IPS-20b (cell line): Measurements from ENCODE around the gene CRYBB1.

ENCODE experiments used
- H3K27ac ChIP-seq: one replicate; pipeline ENCODE4 v1.5.1; 2013; ENCODE audit warnings: low read length
- H3K27me3 ChIP-seq: 2 replicates; pipeline ENCODE4 v1.6.1; 2013; ENCODE audit warnings: mild to moderate bottlenecking, low read length, inconsistent platforms; ENCODE audit not compliant: insufficient read depth
- H3K36me3 ChIP-seq: 2 replicates; pipeline ENCODE4 v1.6.1; 2013; ENCODE audit warnings: low read depth, mild to moderate bottlenecking, inconsistent platforms, low read length, moderate library complexity; ENCODE audit not compliant: insufficient read depth
- H3K4me1 ChIP-seq: 2 replicates; pipeline ENCODE4 v1.6.1; 2013; ENCODE audit warnings: mild to moderate bottlenecking, control low read depth, inconsistent platforms, low read length, moderate library complexity; ENCODE audit not compliant: insufficient read depth
- H3K4me3 ChIP-seq: 2 replicates; pipeline ENCODE4 v1.5.1; 2013; ENCODE audit warnings: mild to moderate bottlenecking, low read length, inconsistent platforms
- H3K9ac ChIP-seq: 2 replicates; pipeline ENCODE4 v1.6.1; 2013; ENCODE audit warnings: low read depth, mild to moderate bottlenecking, inconsistent platforms, low read length, moderate library complexity
- H3K9me3 ChIP-seq: 2 replicates; pipeline ENCODE4 v1.6.1; 2013; ENCODE audit warnings: mild to moderate bottlenecking, low read depth, low read length, inconsistent platforms; ENCODE audit not compliant: insufficient read depth

CRYBB1 gene

DNA sequence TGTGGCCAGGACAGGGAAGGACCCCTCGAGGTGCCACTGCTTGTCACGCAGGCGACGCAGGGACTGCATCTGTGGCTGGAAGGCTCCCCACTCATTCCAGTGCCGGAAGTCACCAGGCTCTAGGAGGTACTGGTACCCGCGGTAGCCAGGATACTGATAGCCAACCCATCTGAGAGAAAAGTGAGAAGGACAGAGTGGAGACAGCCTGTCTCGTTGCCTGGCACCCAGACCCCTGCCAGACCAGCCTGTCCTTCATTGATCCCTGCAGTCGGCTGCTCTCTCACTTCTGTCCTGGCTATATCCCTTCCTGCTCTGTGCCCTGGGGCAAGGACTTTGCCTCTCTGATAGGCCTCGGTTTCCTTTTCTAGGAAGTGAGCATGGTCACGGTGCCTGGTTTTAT is 18.3 kb downstream of the CRYBB1 start:
- Histone ChIP-seq H3K4me1 (no peaks in the 10 kb centered on the region), H3K9ac (no peak overlapping the region), H3K27me3 (no peaks in the 10 kb centered on the region; the same call in 1 of the 2 replicates), H3K27ac (no peak overlapping the region), H3K9me3 (no peaks in the 10 kb centered on the region), H3K4me3 (no peak overlapping the region), H3K36me3 (no peaks in the 10 kb centered on the region)

DNA sequence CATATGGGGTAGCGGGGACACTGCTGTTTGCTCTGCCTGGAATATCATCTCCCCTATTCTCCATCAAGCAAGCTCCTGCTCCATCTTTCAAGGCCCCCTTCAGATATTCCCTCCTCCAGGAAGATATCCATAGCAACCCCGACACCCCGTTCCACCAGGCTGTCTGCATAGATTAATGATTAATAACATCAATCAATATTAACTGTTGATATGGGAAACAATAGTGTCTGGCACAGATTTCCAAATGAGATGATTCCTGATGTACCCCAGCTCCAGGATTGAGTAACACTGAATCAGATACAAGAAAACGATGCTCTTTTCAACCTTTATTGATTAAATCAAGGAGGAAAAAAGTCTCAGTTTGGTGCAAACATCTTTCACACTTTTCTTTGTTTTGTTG is 20.3 kb downstream of the CRYBB1 start:
- Histone ChIP-seq H3K27me3 (no peaks in the 10 kb centered on the region; the same call in 1 of the 2 replicates), H3K9ac (no peak overlapping the region), H3K4me1 (no peaks in the 10 kb centered on the region), H3K36me3 (no peaks in the 10 kb centered on the region), H3K27ac (no peak overlapping the region), H3K4me3 (no peak overlapping the region), H3K9me3 (no peaks in the 10 kb centered on the region)

DNA sequence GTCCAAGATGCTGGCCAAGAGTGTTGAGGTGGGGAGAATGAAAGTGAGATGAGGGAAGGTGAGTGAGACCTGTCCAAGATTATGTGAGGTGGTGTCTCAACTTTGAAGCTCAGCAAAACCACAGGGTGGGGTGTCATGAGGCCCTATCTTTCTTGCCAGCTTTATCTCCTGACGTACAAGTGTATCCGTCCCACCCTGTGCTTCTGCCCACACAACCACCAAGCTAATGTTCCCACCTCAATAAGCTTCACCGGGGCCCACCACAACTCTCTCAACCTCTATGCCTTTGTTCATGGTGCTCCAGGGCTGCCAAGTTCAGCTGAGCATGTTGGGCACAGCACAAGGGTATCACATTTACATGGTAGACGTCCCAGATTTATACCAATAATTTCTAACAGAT is 20.8 kb downstream of the CRYBB1 start:
- H3K9ac ChIP-seq, result no peak overlapping the region
- no peaks in the 10 kb centered on the region for H3K9me3 ChIP-seq
- H3K4me3 ChIP-seq, result no peak overlapping the region
- no peaks in the 10 kb centered on the region for H3K4me1 ChIP-seq
- H3K27me3 ChIP-seq, result no peaks in the 10 kb centered on the region; the same call in 1 of the 2 replicates
- H3K36me3 ChIP-seq, result no peaks in the 10 kb centered on the region
- H3K27ac ChIP-seq, result no peak overlapping the region

DNA sequence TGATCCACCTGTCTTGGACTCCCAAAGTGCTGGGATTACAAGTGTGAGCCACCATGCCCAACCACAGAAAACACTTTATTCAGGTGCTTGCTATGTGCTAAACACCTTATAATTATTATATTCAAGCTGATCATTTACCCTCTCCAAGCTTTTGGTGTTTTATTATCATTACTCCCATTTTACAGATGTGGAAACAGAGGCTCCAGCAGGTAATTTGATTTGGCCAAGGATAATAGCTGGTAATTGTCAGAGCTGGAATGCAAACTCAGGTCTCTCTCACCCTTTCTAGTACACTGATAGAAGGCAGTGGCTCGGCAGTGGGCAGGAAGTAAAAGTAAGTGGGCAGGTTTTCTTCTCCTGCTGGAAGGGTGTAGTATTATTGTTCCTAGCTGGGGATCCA is 24.1 kb downstream of the CRYBB1 start:
- Histone ChIP-seq H3K27me3 (no peaks in the 10 kb centered on the region; the same call in 1 of the 2 replicates), H3K36me3 (no peaks in the 10 kb centered on the region), H3K9ac (no peak overlapping the region), H3K27ac (no peak overlapping the region), H3K4me3 (no peak overlapping the region), H3K9me3 (no peaks in the 10 kb centered on the region), H3K4me1 (peaks cover under 1% of the 10 kb centered on the region; the same call in 1 of the 2 replicates)

DNA sequence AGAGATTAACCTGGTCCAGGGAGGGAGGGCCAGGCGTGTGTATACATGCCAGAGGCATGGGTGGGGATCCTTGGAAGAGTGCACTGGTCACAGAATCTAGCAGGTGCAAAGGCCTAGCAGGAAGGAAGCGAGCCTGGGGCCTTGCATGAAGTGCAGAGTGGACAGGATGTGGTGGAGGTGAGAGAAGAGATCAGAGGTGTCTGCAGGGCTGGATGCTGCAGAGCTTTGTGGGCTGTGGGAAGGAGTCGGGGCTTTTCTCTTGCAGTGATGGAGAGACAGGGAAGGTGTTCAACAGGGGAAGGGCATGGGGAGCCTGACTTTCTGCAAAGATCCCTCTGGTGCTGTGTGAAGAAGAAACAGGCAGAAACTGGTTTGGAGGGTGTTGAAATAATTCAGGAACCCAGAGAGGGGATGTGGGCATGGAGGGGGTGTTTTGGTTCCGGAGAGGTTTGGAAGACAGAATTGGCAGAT is 25.4 kb downstream of the CRYBB1 start:
- H3K27me3 ChIP-seq, result no peaks in the 10 kb centered on the region; the same call in 1 of the 2 replicates
- peaks cover 4% of the 10 kb centered on the region; the same call in 1 of the 2 replicates for H3K4me1 ChIP-seq
- no peak overlapping the region for H3K27ac ChIP-seq
- no peaks in the 10 kb centered on the region for H3K9me3 ChIP-seq
- no peak overlapping the region for H3K4me3 ChIP-seq
- H3K36me3 ChIP-seq, result peaks cover 5% of the 10 kb centered on the region
- H3K9ac ChIP-seq, result no peak overlapping the region

DNA sequence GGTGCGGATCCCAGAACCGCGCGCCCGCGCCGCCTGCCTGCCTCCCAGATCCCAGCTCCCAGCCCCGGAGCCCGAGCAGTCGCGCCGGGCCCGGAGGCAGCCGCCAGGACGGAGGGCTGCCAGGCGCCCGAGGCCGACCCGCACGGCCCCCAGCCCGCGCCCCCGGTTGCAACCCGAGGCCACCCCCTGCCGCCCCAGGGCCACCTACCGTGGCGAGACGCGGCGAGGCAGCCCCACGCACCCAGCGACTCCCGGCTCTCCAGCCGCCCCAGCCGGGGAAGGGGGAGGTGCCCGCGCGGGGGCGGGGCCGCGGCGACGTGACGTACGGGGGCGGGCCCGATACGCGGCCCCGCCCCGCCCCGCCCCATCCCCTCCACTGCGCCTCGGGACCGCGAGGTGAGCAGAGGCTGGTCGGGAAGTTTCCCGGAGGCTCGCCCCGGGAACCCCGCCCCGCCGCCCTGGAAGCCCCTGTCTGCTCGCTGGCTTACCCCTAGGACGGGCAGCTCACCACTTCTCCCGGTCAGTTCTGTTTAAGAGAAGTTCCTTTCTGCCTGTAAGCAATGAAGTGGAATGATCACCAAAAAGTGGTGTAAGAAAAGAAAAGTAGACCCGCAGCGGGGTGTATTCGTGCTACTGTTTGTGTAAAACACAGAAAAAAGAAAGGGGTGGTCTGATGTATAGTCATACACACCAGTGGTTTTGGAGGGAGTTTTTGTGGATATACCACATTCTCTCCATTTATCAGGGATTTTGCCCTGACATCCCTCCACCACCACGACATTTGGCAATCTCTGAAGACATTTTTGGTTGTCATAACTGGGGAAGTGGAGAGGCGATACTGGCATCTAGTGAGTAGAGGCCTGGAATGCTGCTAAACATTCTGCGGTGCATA is 27.7 kb downstream of the CRYBB1 start, which contains the start of gene TPST2:
TSS of gene TPST2 (minus strand) at position 288 of the 892 bp plus-strand sequence. CDS start 48,502 bp downstream, outside the sequence.
- Histone ChIP-seq H3K9ac (peak within 1 kb of the TSS; percentile 82), H3K4me3 (peak within 1 kb of the TSS; percentile 89), H3K4me1 (peaks cover 4% of the 10 kb centered on the region), H3K36me3 (peaks cover 5% of the 10 kb centered on the region), H3K27ac (no peak within 1 kb of the TSS), H3K9me3 (no peaks in the 10 kb centered on the region), H3K27me3 (no peaks in the 10 kb centered on the region)

DNA sequence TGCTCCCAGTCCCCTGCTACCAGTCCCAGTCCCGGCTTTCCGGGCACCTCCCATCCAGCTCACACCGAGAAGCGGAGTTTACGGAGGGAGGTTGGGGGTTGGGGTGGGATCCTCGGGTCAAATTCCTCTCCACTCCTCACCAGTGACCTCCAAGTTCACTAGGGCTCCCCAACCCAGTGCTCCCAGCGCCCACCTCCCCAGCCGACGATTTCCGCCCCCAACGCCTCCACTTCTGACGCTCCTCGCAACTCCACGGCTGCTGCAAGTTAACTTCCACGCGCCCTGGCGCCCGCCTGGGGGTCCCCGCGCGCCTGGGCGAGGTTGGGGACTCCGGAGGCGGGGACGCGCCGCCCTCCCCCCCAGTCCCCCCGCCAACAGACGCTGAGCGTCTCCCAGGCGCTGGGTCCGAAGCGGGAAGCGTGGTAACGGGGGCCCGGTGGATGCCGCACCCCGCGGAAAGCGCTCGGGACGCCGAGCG is 28.4 kb downstream of the CRYBB1 start:
- Histone ChIP-seq H3K36me3 (peaks cover 5% of the 10 kb centered on the region), H3K27ac (no peak overlapping the region), H3K27me3 (no peaks in the 10 kb centered on the region), H3K4me1 (peaks cover 4% of the 10 kb centered on the region), H3K9ac (peak overlapping the region; percentile 82), H3K9me3 (no peaks in the 10 kb centered on the region), H3K4me3 (peak overlapping the region; percentile 89)

DNA sequence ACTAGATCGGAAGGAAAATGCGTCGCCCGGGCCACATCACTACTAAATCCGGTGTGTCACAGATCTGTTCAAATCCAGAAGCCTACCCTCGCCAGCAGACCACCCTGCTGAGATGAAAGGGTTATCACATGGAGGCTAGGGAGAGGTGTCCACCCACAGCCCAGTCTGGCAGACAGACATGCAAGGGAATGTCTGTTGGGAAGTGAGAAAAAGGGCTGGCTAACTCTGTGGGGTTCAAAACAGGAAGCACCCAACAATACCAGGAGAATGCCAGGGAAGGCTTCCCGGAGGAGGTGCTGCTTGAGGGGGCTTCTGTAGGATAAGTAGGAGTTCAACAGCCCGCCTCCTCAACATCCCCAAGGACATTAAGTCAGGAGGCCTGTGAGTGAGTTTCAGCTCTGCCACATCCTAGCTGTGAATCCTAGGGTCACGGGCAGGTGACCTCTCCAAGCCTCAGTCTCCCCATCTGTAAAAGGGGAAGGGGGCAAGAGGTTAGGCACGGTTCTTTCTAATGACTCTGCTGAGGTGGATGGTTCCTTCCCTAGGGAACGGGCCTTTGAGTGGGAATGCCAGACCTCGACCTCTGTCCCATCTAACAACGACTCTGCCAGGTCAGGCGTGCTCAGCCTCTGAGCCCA is 29.0 kb downstream of the CRYBB1 start:
- no peak overlapping the region for H3K27ac ChIP-seq
- H3K9me3 ChIP-seq, result no peaks in the 10 kb centered on the region
- H3K9ac ChIP-seq, result peak overlapping the region; percentile 82
- H3K27me3 ChIP-seq, result no peaks in the 10 kb centered on the region
- H3K36me3 ChIP-seq, result peaks cover 9% of the 10 kb centered on the region
- H3K4me1 ChIP-seq, result peaks cover 7% of the 10 kb centered on the region
- H3K4me3 ChIP-seq, result peak overlapping the region; percentile 89

DNA sequence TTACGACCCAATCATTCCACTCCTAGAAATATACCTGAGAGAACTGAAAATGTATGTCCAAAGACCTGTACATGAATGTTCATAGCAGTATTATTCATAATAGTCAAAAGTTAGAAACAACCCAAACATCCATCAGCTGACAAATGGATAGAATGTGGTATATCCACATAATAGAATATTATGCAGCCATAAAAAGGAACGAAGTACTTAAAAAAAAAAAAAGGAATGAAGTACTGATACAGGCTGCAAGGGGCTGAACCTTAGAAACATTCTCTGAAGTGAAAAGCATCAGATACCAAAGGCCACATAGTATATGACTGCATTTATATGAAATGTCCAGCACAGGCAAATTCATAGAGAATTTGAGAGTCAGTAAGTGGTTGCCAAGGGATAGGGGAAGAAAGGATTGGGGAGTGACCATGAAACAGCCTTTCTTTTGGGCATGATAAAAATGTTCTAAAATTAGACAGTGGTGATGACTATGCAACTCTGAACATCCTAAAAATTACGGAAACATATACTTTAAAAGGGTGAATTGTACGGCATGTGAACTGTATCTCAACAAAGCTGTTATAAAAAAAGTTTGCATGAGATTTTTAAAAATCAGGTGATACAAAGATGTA is 29.7 kb downstream of the CRYBB1 start:
- no peaks in the 10 kb centered on the region for H3K27me3 ChIP-seq
- no peak overlapping the region for H3K27ac ChIP-seq
- no peak overlapping the region for H3K9ac ChIP-seq
- peaks cover 9% of the 10 kb centered on the region for H3K36me3 ChIP-seq
- peaks cover 7% of the 10 kb centered on the region for H3K4me1 ChIP-seq
- peak overlapping the region; percentile 89; the same call in 1 of the 2 replicates for H3K4me3 ChIP-seq
- H3K9me3 ChIP-seq, result no peaks in the 10 kb centered on the region

DNA sequence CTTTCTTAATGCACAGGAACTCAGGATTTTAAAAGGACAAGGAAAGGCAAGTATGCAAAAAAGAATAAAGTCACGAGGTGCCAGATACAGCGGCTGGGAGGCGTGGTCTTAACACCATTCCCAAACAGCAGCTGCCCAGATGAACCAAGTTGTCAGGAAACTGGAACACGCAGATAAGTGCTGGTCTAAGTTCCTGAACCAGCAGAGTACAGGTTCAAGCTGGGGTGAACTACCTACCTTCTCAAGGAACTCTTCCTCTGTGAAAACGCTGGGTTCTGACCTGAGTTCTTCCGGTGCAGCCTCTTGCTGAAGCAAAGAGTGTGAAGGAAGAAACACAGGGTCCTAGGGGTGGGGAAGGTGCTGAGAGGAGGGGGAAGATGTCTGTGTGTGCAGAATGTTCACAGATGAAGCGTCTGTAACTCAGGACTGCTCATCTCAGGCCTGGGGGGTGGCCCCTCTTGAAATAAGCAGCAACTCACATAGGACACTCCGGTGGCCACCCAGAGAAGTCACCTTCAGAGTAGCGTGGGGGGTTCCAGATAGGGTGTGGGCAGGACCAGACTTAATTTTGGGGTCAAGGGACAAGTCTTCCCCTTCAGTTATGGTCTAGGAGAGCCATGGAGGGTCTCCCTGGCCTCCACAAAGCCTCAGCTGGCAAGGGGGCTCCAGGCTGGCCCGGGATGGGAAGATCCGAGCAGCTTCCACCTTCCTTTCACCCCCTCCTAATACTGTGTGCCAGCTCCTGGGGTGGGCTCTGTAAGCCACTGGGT is 31.1 kb downstream of the CRYBB1 start:
- H3K4me3 ChIP-seq, result no peak overlapping the region
- no peak overlapping the region for H3K27ac ChIP-seq
- H3K36me3 ChIP-seq, result peaks cover 17% of the 10 kb centered on the region
- H3K27me3 ChIP-seq, result no peaks in the 10 kb centered on the region
- H3K4me1 ChIP-seq, result peaks cover 9% of the 10 kb centered on the region
- H3K9me3 ChIP-seq, result no peaks in the 10 kb centered on the region
- no peak overlapping the region for H3K9ac ChIP-seq
